Body of pancreas (tissue), 4 donors: ENCODE measurements around the gene TRAM2.

Experiments
- POLR2A ChIP-seq, 3 donors: fragments of 450-650 bp; IDR thresholded peaks; one replicate each; pipeline ENCODE4 v1.6.1; 2016; ENCODE audit warnings: antibody characterized with exemption in 3 of 3, mild to moderate bottlenecking in 2 of 3
- TF ChIP-seq, protein P1 (sequence below), 7 experiments: fragments of 450-650 bp in 4 of 7; fragments of 200-600 bp in 3 of 7; sonication (generic) in 3 of 7; IDR thresholded peaks; one replicate each; pipeline ENCODE4 v1.5.1; 2016 to 2019; ENCODE audit warnings: antibody characterized with exemption in 7 of 7

DNA sequence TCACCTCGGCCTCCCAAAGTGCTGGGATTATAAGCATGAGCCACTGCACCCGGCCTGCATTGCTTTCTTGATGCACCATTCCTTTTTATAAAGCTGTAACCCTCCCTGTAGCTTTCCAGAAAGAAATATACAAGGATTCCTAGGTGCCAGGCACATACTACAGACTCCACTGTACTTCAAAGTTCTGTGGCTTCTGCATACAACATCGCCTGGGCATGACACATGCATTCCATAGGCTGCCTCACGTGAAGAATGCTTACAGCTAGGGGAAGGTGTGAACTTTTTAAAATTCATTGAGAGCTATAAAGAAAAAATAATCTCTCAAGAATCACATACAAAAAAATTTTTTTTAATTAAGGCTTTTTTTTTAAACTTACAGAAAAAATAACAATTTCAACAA is 50.2 kb downstream of the TRAM2 start:
- TF ChIP-seq, protein P1, sequence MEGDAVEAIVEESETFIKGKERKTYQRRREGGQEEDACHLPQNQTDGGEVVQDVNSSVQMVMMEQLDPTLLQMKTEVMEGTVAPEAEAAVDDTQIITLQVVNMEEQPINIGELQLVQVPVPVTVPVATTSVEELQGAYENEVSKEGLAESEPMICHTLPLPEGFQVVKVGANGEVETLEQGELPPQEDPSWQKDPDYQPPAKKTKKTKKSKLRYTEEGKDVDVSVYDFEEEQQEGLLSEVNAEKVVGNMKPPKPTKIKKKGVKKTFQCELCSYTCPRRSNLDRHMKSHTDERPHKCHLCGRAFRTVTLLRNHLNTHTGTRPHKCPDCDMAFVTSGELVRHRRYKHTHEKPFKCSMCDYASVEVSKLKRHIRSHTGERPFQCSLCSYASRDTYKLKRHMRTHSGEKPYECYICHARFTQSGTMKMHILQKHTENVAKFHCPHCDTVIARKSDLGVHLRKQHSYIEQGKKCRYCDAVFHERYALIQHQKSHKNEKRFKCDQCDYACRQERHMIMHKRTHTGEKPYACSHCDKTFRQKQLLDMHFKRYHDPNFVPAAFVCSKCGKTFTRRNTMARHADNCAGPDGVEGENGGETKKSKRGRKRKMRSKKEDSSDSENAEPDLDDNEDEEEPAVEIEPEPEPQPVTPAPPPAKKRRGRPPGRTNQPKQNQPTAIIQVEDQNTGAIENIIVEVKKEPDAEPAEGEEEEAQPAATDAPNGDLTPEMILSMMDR (IDR thresholded peaks at IDR 0.05): no peak
- TF ChIP-seq POLR2A (IDR thresholded peaks at IDR 0.05): no peak
